NCI-H69 (cell line): ENCODE measurements around the gene SLC9A4.
"Not testable (repeated sequence)": the region's sequence is repeated elsewhere in the genome, so short reads cannot be mapped to it uniquely, and the experiment has no call there.

Source experiments
- DNase-seq: peaks from one replicate; lab custom pipeline; 2025; lab: John Stamatoyannopoulos, UW

SLC9A4 gene

GRCh38 chr2:102550151-102550550 lies 77.1 kb downstream of the SLC9A4 start:
- DNase-seq = no peak

GRCh38 chr2:102551329-102552096 lies 78.5 kb downstream of the SLC9A4 start:
- DNase-seq = no peak

- DNase-seq = no peak
Measured at GRCh38 chr2:102553601-102554000, 80.6 kb downstream of the SLC9A4 start.

- DNase-seq = no peak
Measured at GRCh38 chr2:102558463-102558862, 85.4 kb downstream of the SLC9A4 start.

- not testable (repeated sequence) for DNase-seq
Measured at GRCh38 chr2:102562542-102562941, 89.5 kb downstream of the SLC9A4 start.

GRCh38 chr2:102575888-102576287 lies 102.9 kb downstream of the SLC9A4 start:
- DNase-seq = no peak

GRCh38 chr2:102578376-102578775 lies 105.3 kb downstream of the SLC9A4 start:
- DNase-seq = no peak

GRCh38 chr2:102581911-102582310 lies 108.9 kb downstream of the SLC9A4 start:
- DNase-seq = no peak

GRCh38 chr2:102582845-102583244 lies 109.8 kb downstream of the SLC9A4 start:
- DNase-seq = no peak
